ENCODE results near the gene PLIN1. TPM values are rescaled to one million over a fixed set of nuclear protein-coding genes. Genes with fewer than 3 reads are reported as not detected.

The PLIN1 gene
- total and polyA plus RNA-seq, 2 experiments from 2014 or later, result 6.3 to 6.8 TPM

GRCh38 chr15:89649716-89650115, 29.5 kb downstream of the PLIN1 start:
- H3K36me3 ChIP-seq (replicated peaks; ENCODE audit: insufficient read depth, low read depth), result no peaks in the 10 kb centered on the region
- peaks cover 3% of the 10 kb centered on the region for H3K79me2 ChIP-seq
- no peak overlapping the region for H3K4me2 ChIP-seq
- DNase-seq (ENCODE audit: low spot score), result no peak
- no peak overlapping the region for H3K27ac ChIP-seq
- TF ChIP-seq EZH2phosphoT487 (IDR thresholded peaks at IDR 0.05; ENCODE audit: low read depth, severe bottlenecking, unreplicated experiment) (no peak), CTCF (IDR thresholded peaks at IDR 0.05; ENCODE audit: poor library complexity) (no peak), EZH2 (IDR thresholded peaks at IDR 0.05; ENCODE audit: borderline replicate concordance) (no peak)
- H3K9me2 ChIP-seq (replicated peaks; ENCODE audit: insufficient read depth), result no peaks in the 10 kb centered on the region
- WGBS (ENCODE audit: low lambda C conversion rate, missing lambda C conversion rate), result 94% methylated on average over 15 of the region's 15 CpGs
- no peaks in the 10 kb centered on the region for H3K9me3 ChIP-seq (ENCODE audit: low read depth)
- H3K4me1 ChIP-seq (ENCODE audit: insufficient read depth), result no peaks in the 10 kb centered on the region
- H3K4me3 ChIP-seq, result no peak overlapping the region
- no peaks in the 10 kb centered on the region for H4K20me1 ChIP-seq (ENCODE audit: insufficient read depth, poor library complexity, severe bottlenecking)
- no peaks in the 10 kb centered on the region for H3K27me3 ChIP-seq
- no peak overlapping the region for H2AFZ ChIP-seq

- Histone ChIP-seq H3K4me1 (ENCODE audit: insufficient read depth) (no peaks in the 10 kb centered on the region), H3K4me3 (no peak overlapping the region), H4K20me1 (ENCODE audit: insufficient read depth, poor library complexity, severe bottlenecking) (no peaks in the 10 kb centered on the region), H3K79me2 (peaks cover 3% of the 10 kb centered on the region), H3K27me3 (no peaks in the 10 kb centered on the region), H3K9me2 (replicated peaks; ENCODE audit: insufficient read depth) (no peaks in the 10 kb centered on the region), H3K4me2 (no peak overlapping the region), H3K36me3 (replicated peaks; ENCODE audit: insufficient read depth, low read depth) (no peaks in the 10 kb centered on the region), H3K9me3 (ENCODE audit: low read depth) (no peaks in the 10 kb centered on the region), H3K27ac (no peak overlapping the region), H2AFZ (no peak overlapping the region)
- no peak for DNase-seq (ENCODE audit: low spot score)
- no peak for TF ChIP-seq CTCF (IDR thresholded peaks at IDR 0.05; ENCODE audit: poor library complexity)
- no peak for TF ChIP-seq EZH2 (IDR thresholded peaks at IDR 0.05; ENCODE audit: borderline replicate concordance)
- TF ChIP-seq EZH2phosphoT487 (IDR thresholded peaks at IDR 0.05; ENCODE audit: low read depth, severe bottlenecking, unreplicated experiment), result no peak
- WGBS (ENCODE audit: low lambda C conversion rate, missing lambda C conversion rate), result 97% methylated on average over 29 of the region's 37 CpGs
Observed at GRCh38 chr15:89649013-89649625, 30.0 kb downstream of the PLIN1 start.

- no peaks in the 10 kb centered on the region for H3K4me1 ChIP-seq (ENCODE audit: insufficient read depth)
- H3K27ac ChIP-seq, result no peak overlapping the region
- 98% methylated on average over 83 of the region's 102 CpGs for WGBS (ENCODE audit: low lambda C conversion rate, missing lambda C conversion rate)
- no peaks in the 10 kb centered on the region for H3K36me3 ChIP-seq (replicated peaks; ENCODE audit: insufficient read depth, low read depth)
- H3K79me2 ChIP-seq, result peaks cover 2% of the 10 kb centered on the region
- no peaks in the 10 kb centered on the region for H3K9me3 ChIP-seq (ENCODE audit: low read depth)
- H3K27me3 ChIP-seq, result no peaks in the 10 kb centered on the region
- H3K4me2 ChIP-seq, result no peak overlapping the region
- no peaks in the 10 kb centered on the region for H3K9me2 ChIP-seq (replicated peaks; ENCODE audit: insufficient read depth)
- H3K4me3 ChIP-seq, result no peak overlapping the region
- H4K20me1 ChIP-seq (ENCODE audit: insufficient read depth, poor library complexity, severe bottlenecking), result no peaks in the 10 kb centered on the region
- H2AFZ ChIP-seq, result no peak overlapping the region
- no peak for DNase-seq (ENCODE audit: low spot score)
- TF ChIP-seq EZH2 (IDR thresholded peaks at IDR 0.05; ENCODE audit: borderline replicate concordance), result no peak
Observed at GRCh38 chr15:89648106-89649012, 30.8 kb downstream of the PLIN1 start.
